ENCODE results near the gene SLC25A13. TPM values are rescaled to one million over a fixed set of nuclear protein-coding genes. Genes with fewer than 3 reads are reported as not detected.

Gene SLC25A13
- total and polyA plus RNA-seq, 2 donors: 11.5 to 30.5 TPM

GRCh38 chr7:96120445-96121225, 201.3 kb downstream of the SLC25A13 start:
- Histone ChIP-seq H3K36me3 (ENCODE audit: insufficient read depth) (peaks cover 8% of the 10 kb centered on the region), H3K4me1 (ENCODE audit: insufficient read depth) (no peaks in the 10 kb centered on the region), H3K27ac (ENCODE audit: low read depth) (no peak overlapping the region), H3K4me3 (ENCODE audit: low read depth, low read length) (no peak overlapping the region)
- WGBS: 85% methylated on average over 2 of the region's 2 CpGs
- no peak for DNase-seq (ENCODE audit: extremely low spot score)

- Histone ChIP-seq H3K27ac (ENCODE audit: low read depth) (no peak overlapping the region), H3K4me3 (ENCODE audit: low read depth, low read length) (no peak overlapping the region), H3K36me3 (ENCODE audit: insufficient read depth) (peaks cover 8% of the 10 kb centered on the region), H3K4me1 (ENCODE audit: insufficient read depth) (no peaks in the 10 kb centered on the region)
- 60% methylated on average over 13 of the region's 13 CpGs for WGBS
- no peak for DNase-seq (ENCODE audit: extremely low spot score)
These were observed 203.4 kb downstream of the SLC25A13 start for GRCh38 chr7:96118449-96119001.

DNA sequence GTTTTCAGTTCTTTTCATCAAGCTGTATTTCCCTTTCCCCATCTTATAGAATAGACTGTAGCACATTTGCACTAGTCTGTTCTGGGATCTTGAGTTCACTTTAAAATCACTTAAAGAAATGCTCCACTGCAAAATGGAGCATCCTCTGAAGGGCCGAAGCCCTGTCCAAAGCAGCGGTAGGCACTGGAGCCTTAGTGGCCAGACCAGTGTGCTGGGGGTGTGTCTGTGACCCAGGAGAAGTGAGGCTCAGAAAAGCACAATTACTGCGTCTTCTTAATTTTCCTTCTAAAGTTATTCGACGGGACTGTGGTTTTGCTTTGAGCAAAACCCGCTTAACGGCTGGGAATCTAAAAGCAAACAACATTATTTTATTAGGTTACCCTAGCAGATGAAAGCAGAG, 205.7 kb downstream of the SLC25A13 start:
- H3K27ac ChIP-seq (ENCODE audit: low read depth): no peak overlapping the region
- H3K4me1 ChIP-seq (ENCODE audit: insufficient read depth): no peaks in the 10 kb centered on the region
- no peak for DNase-seq (ENCODE audit: extremely low spot score)
- 57% methylated on average over 7 of the region's 7 CpGs for WGBS
- H3K4me3 ChIP-seq (ENCODE audit: low read depth, low read length): no peak overlapping the region
- peaks cover 5% of the 10 kb centered on the region for H3K36me3 ChIP-seq (ENCODE audit: insufficient read depth)

- no peak overlapping the region for H3K27ac ChIP-seq (ENCODE audit: low read depth)
- 91% methylated on average over 7 of the region's 7 CpGs for WGBS
- H3K36me3 ChIP-seq (ENCODE audit: insufficient read depth): no peaks in the 10 kb centered on the region
- H3K4me1 ChIP-seq (ENCODE audit: insufficient read depth): no peaks in the 10 kb centered on the region
- H3K4me3 ChIP-seq (ENCODE audit: low read depth, low read length): no peak overlapping the region
- DNase-seq (ENCODE audit: extremely low spot score): no peak
These were observed 207.7 kb downstream of the SLC25A13 start for GRCh38 chr7:96114190-96114589.

DNA sequence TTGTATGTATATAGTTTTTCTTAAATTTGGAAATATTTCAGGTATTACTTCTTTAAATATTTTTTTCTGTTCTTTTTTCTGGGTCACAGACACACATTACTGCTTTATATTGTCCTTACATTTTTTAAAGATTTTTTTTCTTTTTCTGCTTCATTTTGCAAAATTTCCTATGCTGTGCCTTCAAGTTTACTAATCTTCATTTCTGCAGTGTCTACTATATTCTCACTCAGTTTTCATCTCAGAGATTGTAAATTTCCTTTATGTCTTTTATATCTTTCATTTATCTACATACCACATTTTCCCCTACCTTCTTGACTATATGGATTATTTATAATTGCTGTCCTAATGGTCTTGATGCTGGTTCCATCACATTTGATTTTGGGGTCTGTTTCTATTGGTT, 210.5 kb downstream of the SLC25A13 start:
- Histone ChIP-seq H3K36me3 (ENCODE audit: insufficient read depth) (no peaks in the 10 kb centered on the region), H3K27ac (ENCODE audit: low read depth) (no peak overlapping the region), H3K4me1 (ENCODE audit: insufficient read depth) (no peaks in the 10 kb centered on the region), H3K4me3 (ENCODE audit: low read depth, low read length) (no peak overlapping the region)
- DNase-seq (ENCODE audit: extremely low spot score): no peak

DNA sequence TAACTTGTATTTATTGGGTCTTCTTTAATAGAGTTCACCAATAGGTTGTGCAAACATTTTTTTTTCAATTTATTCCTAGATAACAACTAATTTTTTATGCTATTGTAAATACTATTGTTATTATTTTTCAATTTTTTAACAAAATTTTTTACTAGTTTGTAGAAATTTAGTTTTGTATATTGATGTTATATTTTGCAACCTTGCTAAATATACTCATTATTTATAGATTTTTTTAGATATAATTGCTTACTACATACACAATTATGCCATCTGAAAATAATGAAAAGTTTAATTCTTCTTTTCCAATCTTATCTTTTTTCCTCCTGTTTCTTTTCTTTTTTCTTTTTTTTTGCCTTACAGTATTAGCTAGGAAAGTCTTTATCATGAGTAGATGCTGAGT, 216.9 kb downstream of the SLC25A13 start:
- Histone ChIP-seq H3K27ac (ENCODE audit: low read depth) (no peak overlapping the region), H3K36me3 (ENCODE audit: insufficient read depth) (no peaks in the 10 kb centered on the region), H3K4me3 (ENCODE audit: low read depth, low read length) (no peak overlapping the region), H3K4me1 (ENCODE audit: insufficient read depth) (no peaks in the 10 kb centered on the region)
- DNase-seq (ENCODE audit: extremely low spot score): no peak

DNA sequence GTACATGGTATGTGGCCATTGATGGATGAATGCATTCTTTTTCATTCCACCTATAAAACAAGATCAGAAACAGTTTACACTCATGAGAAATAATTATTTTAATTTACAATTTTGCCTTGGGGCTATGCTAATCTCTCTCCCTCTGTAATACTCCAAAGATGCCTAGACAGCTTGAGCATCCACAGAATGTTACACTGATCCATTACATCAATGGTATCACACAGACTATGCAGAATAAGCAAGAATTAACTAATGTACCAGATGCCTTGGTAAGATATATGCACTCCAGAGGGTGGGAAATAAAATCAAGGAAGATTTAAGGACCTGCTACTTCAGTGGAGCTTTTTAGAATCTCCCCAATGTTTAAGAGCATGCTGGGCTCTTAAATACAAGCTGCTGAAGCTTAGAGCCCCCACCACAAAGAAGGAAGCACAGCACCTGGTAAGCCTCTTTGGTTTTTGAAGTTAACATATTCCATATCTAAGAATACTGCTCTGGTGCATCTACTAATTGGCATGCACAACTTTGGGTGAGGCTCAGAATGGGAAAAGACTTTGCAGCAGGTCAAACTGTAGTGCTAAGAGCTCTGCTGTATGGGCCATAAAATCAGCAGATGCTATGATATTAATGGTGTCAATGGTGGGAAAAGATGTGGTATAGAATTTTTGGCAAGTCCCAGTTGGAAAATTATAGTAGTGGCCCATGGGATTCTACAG, 219.6 kb downstream of the SLC25A13 start:
- Histone ChIP-seq H3K4me3 (ENCODE audit: low read depth, low read length) (no peak overlapping the region), H3K36me3 (ENCODE audit: insufficient read depth) (no peaks in the 10 kb centered on the region), H3K4me1 (ENCODE audit: insufficient read depth) (no peaks in the 10 kb centered on the region), H3K27ac (ENCODE audit: low read depth) (no peak overlapping the region)
- DNase-seq (ENCODE audit: extremely low spot score): no peak

GRCh38 chr7:96100737-96101136, 221.2 kb downstream of the SLC25A13 start:
- Histone ChIP-seq H3K36me3 (ENCODE audit: insufficient read depth) (no peaks in the 10 kb centered on the region), H3K4me1 (ENCODE audit: insufficient read depth) (no peaks in the 10 kb centered on the region), H3K27ac (ENCODE audit: low read depth) (no peak overlapping the region), H3K4me3 (ENCODE audit: low read depth, low read length) (no peak overlapping the region)
- 68% methylated on average over 1 of the region's 1 CpG for WGBS
- no peak for DNase-seq (ENCODE audit: extremely low spot score)

- Histone ChIP-seq H3K4me3 (ENCODE audit: low read depth, low read length) (no peak overlapping the region), H3K4me1 (ENCODE audit: insufficient read depth) (no peaks in the 10 kb centered on the region), H3K27ac (ENCODE audit: low read depth) (no peak overlapping the region), H3K36me3 (ENCODE audit: insufficient read depth) (no peaks in the 10 kb centered on the region)
- DNase-seq (ENCODE audit: extremely low spot score): no peak
- WGBS: 40% methylated on average over 2 of the region's 2 CpGs
These were observed 224.1 kb downstream of the SLC25A13 start for GRCh38 chr7:96097835-96098234.

GRCh38 chr7:96093435-96093834, 228.5 kb downstream of the SLC25A13 start:
- no peak for DNase-seq (ENCODE audit: extremely low spot score)
- H3K36me3 ChIP-seq (ENCODE audit: insufficient read depth): no peaks in the 10 kb centered on the region
- 30% methylated on average over 1 of the region's 1 CpG for WGBS

GRCh38 chr7:96090756-96091155, 231.1 kb downstream of the SLC25A13 start:
- no peaks in the 10 kb centered on the region for H3K36me3 ChIP-seq (ENCODE audit: insufficient read depth)
- H3K27ac ChIP-seq (ENCODE audit: low read depth): no peak overlapping the region
- WGBS: 69% methylated on average over 6 of the region's 6 CpGs
- no peak overlapping the region for H3K4me3 ChIP-seq (ENCODE audit: low read depth, low read length)
- no peak for DNase-seq (ENCODE audit: extremely low spot score)
- no peaks in the 10 kb centered on the region for H3K4me1 ChIP-seq (ENCODE audit: insufficient read depth)

More at GRCh38 chr7:96093435-96093834, 228.5 kb downstream of the SLC25A13 start:
- Histone ChIP-seq H3K27ac (ENCODE audit: low read depth) (no peak overlapping the region), H3K4me1 (ENCODE audit: insufficient read depth) (no peaks in the 10 kb centered on the region), H3K4me3 (ENCODE audit: low read depth, low read length) (no peak overlapping the region)

DNA sequence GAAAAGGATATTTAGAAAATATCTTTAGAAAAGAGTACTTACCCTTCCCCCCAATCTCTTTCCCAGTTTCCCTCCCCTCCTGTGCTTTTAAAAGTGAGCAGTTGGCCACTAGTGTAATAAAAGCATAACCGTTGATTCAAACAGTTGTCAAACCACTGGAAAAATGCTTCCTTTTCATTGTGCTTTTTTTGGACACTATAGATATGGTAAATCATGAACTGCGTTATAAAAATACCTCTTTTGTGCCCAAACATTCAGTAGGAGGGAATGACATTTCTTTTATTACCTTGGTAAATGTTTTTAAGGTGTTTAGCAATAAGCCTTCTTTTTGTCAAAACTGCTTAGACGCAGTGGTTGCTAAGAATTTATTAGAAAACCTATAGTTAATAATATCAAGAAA, 232.4 kb downstream of the SLC25A13 start:
- Histone ChIP-seq H3K4me3 (ENCODE audit: low read depth, low read length) (no peak overlapping the region), H3K27ac (ENCODE audit: low read depth) (no peak overlapping the region)
- 53% methylated on average over 3 of the region's 3 CpGs for WGBS

GRCh38 chr7:96088579-96088978, 233.3 kb downstream of the SLC25A13 start:
- DNase-seq (ENCODE audit: extremely low spot score): no peak
- Histone ChIP-seq H3K4me3 (ENCODE audit: low read depth, low read length) (no peak overlapping the region), H3K27ac (ENCODE audit: low read depth) (no peak overlapping the region), H3K4me1 (ENCODE audit: insufficient read depth) (no peaks in the 10 kb centered on the region), H3K36me3 (ENCODE audit: insufficient read depth) (no peaks in the 10 kb centered on the region)
- 66% methylated on average over 5 of the region's 5 CpGs for WGBS

More for the DNA sequence above, 232.4 kb downstream of the SLC25A13 start:
- Histone ChIP-seq H3K4me1 (ENCODE audit: insufficient read depth) (no peaks in the 10 kb centered on the region), H3K36me3 (ENCODE audit: insufficient read depth) (no peaks in the 10 kb centered on the region)
- no peak for DNase-seq (ENCODE audit: extremely low spot score)

DNA sequence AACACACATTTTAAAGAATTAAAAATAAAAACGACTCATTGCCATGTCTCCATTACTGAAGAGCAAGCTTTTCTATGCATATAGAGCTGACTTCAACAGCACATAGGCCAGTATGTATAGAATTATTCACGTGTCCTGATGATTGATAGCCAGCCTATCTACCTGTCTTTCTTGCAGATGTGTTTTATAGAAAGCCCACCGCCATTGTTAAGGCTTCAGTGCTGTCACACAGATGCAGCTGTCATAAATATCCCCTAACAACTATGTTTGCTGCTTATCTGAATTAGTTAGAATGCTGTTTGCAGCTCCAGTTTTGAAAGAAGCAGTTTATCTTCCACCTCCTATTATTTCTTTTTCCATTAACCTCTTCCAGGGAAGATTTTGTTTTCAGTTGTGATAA, 235.9 kb downstream of the SLC25A13 start:
- Histone ChIP-seq H3K4me1 (ENCODE audit: insufficient read depth) (no peaks in the 10 kb centered on the region), H3K4me3 (ENCODE audit: low read depth, low read length) (no peak overlapping the region), H3K27ac (ENCODE audit: low read depth) (no peak overlapping the region), H3K36me3 (ENCODE audit: insufficient read depth) (no peaks in the 10 kb centered on the region)
- DNase-seq (ENCODE audit: extremely low spot score): no peak
- 72% methylated on average over 3 of the region's 3 CpGs for WGBS

Measured in urinary bladder (tissue), 4 donors.